Fibroblast of lung (primary cell): ENCODE data around the gene ARID4A. TPM values are rescaled to one million over a fixed set of nuclear protein-coding genes. Genes with fewer than 3 reads are reported as not detected.

Experiments
- DNase-seq, 2 donors: peaks; one replicate each; pipeline versions ENCODE4 v3.0.0 to v3.0.0-alpha.2; 2010; ENCODE audit warnings: low read depth in 2 of 2
- H2AFZ ChIP-seq: 2 replicates; pipeline ENCODE4 v1.5.1; 2012; ENCODE audit warnings: low read length, control low read depth, inconsistent platforms
- H3K27ac ChIP-seq: 2 replicates; pipeline ENCODE4 v1.5.1; 2011; ENCODE audit warnings: low read length, control low read depth; ENCODE audit not compliant: insufficient read depth
- H3K27me3 ChIP-seq: 2 replicates; pipeline ENCODE4 v1.5.1; 2011; ENCODE audit warnings: mild to moderate bottlenecking, low read length; ENCODE audit not compliant: control insufficient read depth, insufficient read depth
- H3K36me3 ChIP-seq: 2 replicates; pipeline ENCODE4 v1.5.1; 2011; ENCODE audit warnings: low read length; ENCODE audit not compliant: control insufficient read depth, insufficient read depth
- H3K4me1 ChIP-seq: 2 replicates; pipeline ENCODE4 v1.5.1; 2011; ENCODE audit warnings: low read length; ENCODE audit not compliant: control insufficient read depth, insufficient read depth; ENCODE audit errors: extremely low read depth
- H3K4me2 ChIP-seq: 2 replicates; pipeline ENCODE4 v1.5.1; 2011; ENCODE audit warnings: low read length, control low read depth; ENCODE audit not compliant: insufficient read depth; ENCODE audit errors: extremely low read depth
- H3K4me3 ChIP-seq, 4 experiments: fragments of 200-600 bp in 1 of 4; sonication (generic) in 1 of 4; replicated peaks in 1 of 4; 2 replicates each; pipeline ENCODE4 v1.5.1; 2011 to 2016; ENCODE audit warnings: low read length in 4 of 4, low read depth in 3 of 4, mild to moderate bottlenecking in 3 of 4, control low read depth in 2 of 4, inconsistent platforms in 1 of 4, mixed read lengths in 1 of 4; ENCODE audit not compliant: insufficient read depth in 1 of 4; ENCODE audit errors: control extremely low read depth in 1 of 4
- H3K79me2 ChIP-seq: 2 replicates; pipeline ENCODE4 v1.5.1; 2012; ENCODE audit warnings: mild to moderate bottlenecking, low read length, inconsistent platforms; ENCODE audit not compliant: control insufficient read depth, insufficient read depth
- H3K9ac ChIP-seq: 2 replicates; pipeline ENCODE4 v1.5.1; 2011; ENCODE audit warnings: mild to moderate bottlenecking, low read length, control low read depth; ENCODE audit not compliant: insufficient read depth
- H3K9me3 ChIP-seq: 2 replicates; pipeline ENCODE4 v1.5.1; 2012; ENCODE audit warnings: low read depth, low read length; ENCODE audit not compliant: control insufficient read depth, insufficient read depth
- H4K20me1 ChIP-seq: 2 replicates; pipeline ENCODE4 v1.5.1; 2011; ENCODE audit warnings: low read length; ENCODE audit not compliant: control insufficient read depth, insufficient read depth; ENCODE audit errors: extremely low read depth
- EZH2 ChIP-seq: IDR thresholded peaks from 2 replicates; pipeline ENCODE4 v1.5.1; 2012; ENCODE audit warnings: low read length, control low read depth, mild to moderate bottlenecking; ENCODE audit errors: missing control alignments
- polyA plus RNA-seq, 2 donors: library from polyadenylated mRNA; depleted of rRNA in 1 of 2; stranded (reverse) in 1 of 2; unstranded in 1 of 2; fragments of >200 nt; gene quantifications; 2 replicates each; pipeline ENCODE4 v1.2.1, GENCODE V29; 2011 to 2012; ENCODE audit warnings: missing spikeins in 1 of 2
- total RNA-seq: library from RNA; depleted of rRNA; stranded (reverse); fragments of >200 nt; gene quantifications from 2 replicates; pipeline ENCODE4 v1.2.1, GENCODE V29; 2014
- TF ChIP-seq, protein P1 (sequence below), 2 donors: IDR thresholded peaks in 1 of 2; conservative IDR thresholded peaks in 1 of 2; 1 replicate in 1 of 2; 2 replicates in 1 of 2; pipeline ENCODE4 v1.5.1; 2011 to 2012; ENCODE audit warnings: low read length in 2 of 2, control low read depth in 1 of 2, inconsistent platforms in 1 of 2, low read depth in 1 of 2, mild to moderate bottlenecking in 1 of 2

ARID4A gene
- total and polyA plus RNA-seq, 2 donors (not counting 1 experiment from before 2014, with no cell fraction given), result 12.1 to 12.2 TPM

DNA sequence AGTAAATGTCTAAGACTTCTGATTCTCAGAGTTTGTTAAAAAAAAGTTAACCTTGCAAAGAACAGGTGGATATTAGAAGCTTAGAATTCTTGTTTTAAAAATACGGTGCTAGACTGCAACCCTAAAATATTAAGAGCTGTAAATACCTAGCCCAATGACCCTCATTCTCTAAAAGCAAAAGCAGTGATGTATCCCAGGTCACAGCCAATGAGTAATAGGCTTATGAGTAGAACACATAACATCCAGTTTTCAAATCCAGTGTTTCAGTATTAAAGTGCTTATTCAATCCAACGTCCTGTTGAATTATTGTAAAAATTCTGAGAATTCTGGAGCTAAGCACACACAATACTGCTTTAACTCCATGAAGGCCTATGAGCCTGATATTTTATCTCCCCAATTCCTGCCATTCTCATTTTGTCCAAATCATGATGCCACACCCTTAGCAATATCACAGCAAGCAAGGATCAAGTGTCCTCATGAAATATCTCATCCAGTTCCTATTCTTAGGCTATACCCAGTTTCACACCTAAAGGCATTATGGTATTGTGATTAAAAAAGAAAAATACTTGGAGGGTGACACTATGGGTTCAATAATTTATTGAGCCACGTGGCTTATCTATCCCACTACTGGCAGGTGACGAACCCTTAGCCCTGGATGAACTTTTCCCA lies 15.3 kb upstream of the ARID4A start:
- Histone ChIP-seq H3K4me2 (no peak overlapping the region), H3K4me3 (no peak overlapping the region), H4K20me1 (no peaks in the 10 kb centered on the region), H3K9me3 (no peaks in the 10 kb centered on the region), H3K9ac (no peak overlapping the region), H3K36me3 (peaks cover 4% of the 10 kb centered on the region), H2AFZ (no peak overlapping the region), H3K4me1 (peaks cover 2% of the 10 kb centered on the region), H3K27me3 (no peaks in the 10 kb centered on the region), H3K79me2 (peaks cover 60% of the 10 kb centered on the region), H3K27ac (no peak overlapping the region)
- DNase-seq, result no peak
- no peak for TF ChIP-seq EZH2
- TF ChIP-seq, protein P1, sequence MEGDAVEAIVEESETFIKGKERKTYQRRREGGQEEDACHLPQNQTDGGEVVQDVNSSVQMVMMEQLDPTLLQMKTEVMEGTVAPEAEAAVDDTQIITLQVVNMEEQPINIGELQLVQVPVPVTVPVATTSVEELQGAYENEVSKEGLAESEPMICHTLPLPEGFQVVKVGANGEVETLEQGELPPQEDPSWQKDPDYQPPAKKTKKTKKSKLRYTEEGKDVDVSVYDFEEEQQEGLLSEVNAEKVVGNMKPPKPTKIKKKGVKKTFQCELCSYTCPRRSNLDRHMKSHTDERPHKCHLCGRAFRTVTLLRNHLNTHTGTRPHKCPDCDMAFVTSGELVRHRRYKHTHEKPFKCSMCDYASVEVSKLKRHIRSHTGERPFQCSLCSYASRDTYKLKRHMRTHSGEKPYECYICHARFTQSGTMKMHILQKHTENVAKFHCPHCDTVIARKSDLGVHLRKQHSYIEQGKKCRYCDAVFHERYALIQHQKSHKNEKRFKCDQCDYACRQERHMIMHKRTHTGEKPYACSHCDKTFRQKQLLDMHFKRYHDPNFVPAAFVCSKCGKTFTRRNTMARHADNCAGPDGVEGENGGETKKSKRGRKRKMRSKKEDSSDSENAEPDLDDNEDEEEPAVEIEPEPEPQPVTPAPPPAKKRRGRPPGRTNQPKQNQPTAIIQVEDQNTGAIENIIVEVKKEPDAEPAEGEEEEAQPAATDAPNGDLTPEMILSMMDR (conservative IDR thresholded peaks at IDR 0.05 in 1 of 2, IDR thresholded peaks at IDR 0.05 in 1 of 2; ENCODE audit: low read depth in 1 of 2, low read length in 2 of 2), result no peak

DNA sequence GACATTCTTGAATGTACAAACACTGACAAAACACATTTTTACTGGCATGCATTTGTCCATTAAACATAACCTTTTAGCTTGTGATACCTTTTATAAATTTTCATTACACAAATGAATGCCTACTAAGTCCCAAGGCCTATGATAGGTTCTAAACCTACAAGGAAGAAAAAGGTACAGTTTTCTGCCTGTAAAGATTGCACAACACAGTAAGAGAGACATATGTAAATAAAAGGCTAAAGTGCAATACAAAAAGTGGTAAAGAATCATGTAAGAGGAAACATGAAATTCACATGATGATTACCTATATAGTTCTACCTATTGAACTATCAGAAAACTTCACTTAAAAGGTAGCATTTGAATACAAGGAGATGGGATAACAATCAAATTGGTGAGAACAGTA lies 14.6 kb upstream of the ARID4A start:
- no peak overlapping the region for H3K4me3 ChIP-seq
- no peak overlapping the region for H2AFZ ChIP-seq
- no peaks in the 10 kb centered on the region for H3K9me3 ChIP-seq
- H3K4me1 ChIP-seq, result peaks cover 2% of the 10 kb centered on the region
- no peak for DNase-seq
- no peak overlapping the region for H3K27ac ChIP-seq
- no peaks in the 10 kb centered on the region for H4K20me1 ChIP-seq
- H3K27me3 ChIP-seq, result no peaks in the 10 kb centered on the region
- H3K36me3 ChIP-seq, result peaks cover 6% of the 10 kb centered on the region
- H3K9ac ChIP-seq, result no peak overlapping the region
- H3K4me2 ChIP-seq, result no peak overlapping the region
- TF ChIP-seq, protein P1 (conservative IDR thresholded peaks at IDR 0.05 in 1 of 2, IDR thresholded peaks at IDR 0.05 in 1 of 2; ENCODE audit: low read depth in 1 of 2, low read length in 2 of 2), result no peak
- no peak for TF ChIP-seq EZH2
- peaks cover 59% of the 10 kb centered on the region for H3K79me2 ChIP-seq

DNA sequence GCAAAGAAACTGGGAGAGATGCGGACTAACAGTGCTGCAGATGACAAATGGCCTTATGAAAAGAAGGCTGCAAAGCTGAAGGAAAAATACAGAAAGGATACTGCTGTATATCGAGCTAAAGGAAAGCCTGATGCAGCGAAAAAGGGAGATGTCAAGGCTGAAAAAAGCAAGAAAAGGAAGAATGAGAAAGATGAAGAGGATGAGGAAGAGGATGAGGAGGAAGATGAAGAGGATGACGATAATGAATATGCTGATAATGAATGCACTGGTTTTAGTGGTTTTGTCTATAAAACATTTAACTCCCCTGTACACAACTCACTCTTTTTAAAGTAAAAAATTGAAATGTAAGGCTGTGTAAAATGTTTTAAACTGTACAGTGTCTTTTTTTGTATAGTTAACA lies 13.2 kb upstream of the ARID4A start:
- Histone ChIP-seq H3K4me2 (no peak overlapping the region), H4K20me1 (no peaks in the 10 kb centered on the region), H3K9ac (no peak overlapping the region), H3K4me3 (no peak overlapping the region), H2AFZ (no peak overlapping the region), H3K36me3 (peaks cover 8% of the 10 kb centered on the region), H3K27me3 (no peaks in the 10 kb centered on the region), H3K27ac (no peak overlapping the region), H3K79me2 (peaks cover 53% of the 10 kb centered on the region), H3K9me3 (no peaks in the 10 kb centered on the region), H3K4me1 (peaks cover 2% of the 10 kb centered on the region)
- DNase-seq, result no peak
- TF ChIP-seq EZH2, result no peak
- TF ChIP-seq, protein P1 (conservative IDR thresholded peaks at IDR 0.05 in 1 of 2, IDR thresholded peaks at IDR 0.05 in 1 of 2; ENCODE audit: low read depth in 1 of 2, low read length in 2 of 2), result no peak
